ENCODE results near the gene TPST2.

Gene TPST2

DNA sequence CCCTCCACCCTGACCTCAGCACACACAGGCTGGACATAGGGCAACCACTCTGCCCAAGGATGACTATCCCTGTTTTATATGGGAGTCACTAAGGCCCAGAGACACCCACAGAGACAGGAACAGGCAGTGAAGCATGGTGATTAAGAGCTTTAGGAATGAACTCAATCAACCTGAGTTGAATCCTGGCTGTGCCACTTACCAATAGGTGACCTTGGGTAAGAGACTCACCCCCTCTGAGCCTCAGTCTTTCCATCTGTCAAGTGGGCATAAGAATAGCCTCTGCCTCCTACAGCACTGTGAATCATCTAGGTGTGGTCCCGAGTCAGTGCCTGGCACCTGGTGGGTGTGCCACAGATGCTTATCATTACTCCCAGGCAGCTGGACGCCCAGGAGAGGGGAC is 21.1 kb upstream of the TPST2 start:
- no peak for DNase-seq (ENCODE audit: low read depth in 1 of 2, low spot score in 1 of 2)

DNA sequence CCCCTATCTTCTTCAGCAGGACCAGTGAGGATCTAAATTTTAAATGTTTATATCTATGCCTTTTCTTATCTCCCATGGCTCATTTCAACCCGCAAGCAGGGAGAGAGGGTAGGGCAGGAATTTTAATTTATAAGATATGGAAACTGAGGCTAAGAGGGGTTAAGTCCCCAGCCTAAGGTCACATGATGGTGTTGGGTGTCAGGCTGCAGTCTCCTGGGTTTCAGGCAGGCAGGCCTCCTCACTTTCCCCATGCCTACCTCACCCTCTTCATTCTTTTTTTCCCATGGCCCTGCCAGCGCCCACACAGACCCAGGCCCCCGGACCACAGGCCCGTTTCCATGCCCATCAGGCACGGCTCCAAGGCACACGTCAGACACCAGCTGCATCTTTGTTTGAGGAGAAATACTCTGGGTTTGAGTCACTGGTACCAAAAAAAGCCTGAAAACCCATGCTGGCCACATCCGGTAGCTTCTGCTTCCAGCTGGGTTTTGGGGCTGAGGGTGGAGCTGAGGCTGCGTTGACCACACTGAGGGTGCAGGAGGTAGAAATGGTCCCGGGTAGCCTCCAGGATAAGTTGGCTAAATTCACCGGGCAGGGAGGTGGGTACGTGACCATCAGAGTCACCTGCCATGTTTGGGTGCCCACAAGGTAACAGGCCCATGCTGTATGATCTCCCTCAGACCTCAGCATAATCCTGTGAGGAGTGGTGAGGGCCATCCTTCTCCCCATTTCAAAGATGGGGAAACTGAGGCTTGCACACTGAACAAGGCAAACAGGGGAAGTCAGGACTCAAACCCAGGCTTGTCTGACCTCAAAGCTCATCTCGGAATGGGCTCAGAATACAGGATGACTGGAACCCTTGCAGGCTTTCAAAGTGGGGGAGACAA is 20.4 kb upstream of the TPST2 start:
- DNase-seq (ENCODE audit: low read depth in 1 of 2, low spot score in 1 of 2): no peak

DNA sequence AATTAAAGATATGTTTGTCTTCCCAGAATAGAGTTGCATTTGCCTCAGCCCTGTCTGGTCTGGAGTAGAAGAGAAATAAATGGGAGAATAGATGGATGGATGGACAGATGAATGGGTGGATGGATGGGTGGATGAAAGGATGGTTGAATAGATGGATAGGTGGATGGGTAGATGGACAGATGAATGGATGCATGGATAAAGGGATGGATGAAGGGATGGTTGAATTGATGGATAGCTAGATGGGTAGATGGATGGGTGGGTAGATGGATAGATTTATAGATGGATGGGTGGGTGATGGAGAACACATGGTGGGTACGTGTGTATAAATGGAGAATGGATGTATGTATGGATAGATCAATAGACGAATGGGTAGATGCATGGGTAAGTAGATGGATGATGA is 19.4 kb upstream of the TPST2 start:
- no peak for DNase-seq (ENCODE audit: low read depth in 1 of 2, low spot score in 1 of 2)

DNA sequence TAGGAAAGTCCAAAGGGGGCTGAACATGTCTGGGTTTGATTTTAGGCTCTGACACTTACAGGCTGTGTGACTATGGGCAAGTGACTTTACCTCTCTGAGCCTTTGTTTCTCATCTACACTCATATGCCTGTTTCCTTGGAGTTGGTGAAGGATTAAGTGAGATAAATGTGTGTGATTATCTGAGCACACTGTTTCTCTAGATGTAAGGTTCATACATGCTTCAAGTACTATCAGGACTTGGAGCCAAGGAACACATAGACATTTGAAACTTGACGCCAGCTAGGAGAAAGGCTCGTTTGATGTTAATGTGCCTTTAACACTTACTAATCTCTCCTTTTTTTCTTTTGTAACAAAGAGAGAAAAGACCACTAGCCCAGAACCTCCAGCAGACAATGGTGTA is 18.2 kb upstream of the TPST2 start:
- DNase-seq (ENCODE audit: low read depth in 1 of 2, low spot score in 1 of 2): no peak

DNA sequence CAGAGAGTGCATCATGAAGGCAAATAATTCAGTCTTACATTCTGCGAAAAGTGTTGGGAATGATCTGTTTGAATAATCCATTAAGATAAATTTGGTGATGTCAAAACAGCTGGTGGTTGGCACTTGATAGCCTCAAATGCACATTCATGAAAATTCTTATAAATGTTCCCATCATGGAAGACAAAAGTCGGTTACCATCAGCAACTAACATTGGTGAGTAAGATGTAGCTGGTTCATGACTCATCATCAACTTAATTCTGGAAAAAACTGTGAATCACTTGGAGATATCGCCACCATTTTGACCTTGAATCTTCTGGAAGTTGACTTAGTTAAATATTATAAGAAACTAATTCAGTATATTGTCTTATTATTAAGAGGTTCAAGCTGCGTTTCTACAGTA is 16.7 kb upstream of the TPST2 start:
- DNase-seq (ENCODE audit: low read depth in 1 of 2, low spot score in 1 of 2): no peak

DNA sequence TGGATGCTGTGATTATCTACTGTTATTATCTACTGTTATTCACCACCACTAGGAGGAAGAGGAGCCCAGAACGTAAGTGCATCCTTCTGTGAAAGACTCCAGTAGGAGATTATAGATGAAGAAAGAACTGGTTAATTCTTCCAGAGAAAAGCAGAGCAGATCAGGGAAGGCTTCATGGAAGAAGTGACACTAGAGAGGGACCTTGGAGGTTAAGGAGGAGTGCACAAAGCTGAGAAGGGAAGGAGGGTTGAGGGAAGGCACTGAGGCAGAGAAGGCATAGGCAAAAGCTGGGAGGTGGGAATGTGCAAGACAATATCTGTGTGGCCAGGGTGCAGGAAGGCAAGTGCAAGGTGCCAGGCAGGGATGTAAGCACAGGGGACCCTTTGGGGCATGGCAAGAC is 14.4 kb upstream of the TPST2 start:
- no peak for DNase-seq (ENCODE audit: low read depth in 1 of 2, low spot score in 1 of 2)

DNA sequence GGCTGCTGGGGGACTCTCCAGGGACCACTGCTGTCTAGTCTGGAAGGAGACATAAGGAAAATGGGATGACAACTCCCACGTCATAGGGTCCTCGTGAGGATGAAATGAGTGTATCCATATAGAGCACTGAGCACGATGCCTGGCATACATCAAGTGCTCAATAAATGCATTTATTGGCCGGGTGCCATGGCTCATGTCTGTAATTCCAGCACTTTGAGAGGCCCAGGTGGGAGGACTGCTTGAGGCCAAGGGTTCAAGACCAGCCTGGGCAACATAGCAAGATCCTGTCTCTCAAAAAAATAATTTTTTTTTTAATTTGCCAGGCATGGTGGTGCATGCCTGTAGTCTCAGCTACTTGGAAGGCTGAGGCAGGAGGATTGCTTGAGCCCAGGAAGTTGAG is 12.2 kb upstream of the TPST2 start:
- no peak for DNase-seq (ENCODE audit: low read depth in 1 of 2, low spot score in 1 of 2)

DNA sequence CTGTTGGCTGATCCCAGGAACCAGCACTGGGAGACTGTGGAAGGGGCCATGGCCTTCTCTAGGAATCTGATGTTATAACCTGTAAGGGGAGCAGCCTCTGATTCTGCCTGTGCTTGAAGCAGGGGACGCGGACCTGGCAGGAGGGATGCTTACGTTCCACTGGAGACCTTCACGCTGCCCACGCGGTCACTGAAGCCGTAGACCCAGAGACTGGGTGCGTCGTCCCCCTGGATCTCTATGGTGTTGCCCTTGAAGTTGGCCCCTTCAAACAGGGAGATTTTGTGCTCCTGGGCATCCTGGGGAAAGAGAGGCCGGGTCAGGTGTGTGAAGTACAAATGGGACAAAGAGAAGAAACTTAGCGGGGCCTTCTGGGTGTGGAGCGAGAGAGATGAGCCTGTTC is 11.8 kb upstream of the TPST2 start:
- DNase-seq (ENCODE audit: low read depth in 1 of 2, low spot score in 1 of 2): no peak

DNA sequence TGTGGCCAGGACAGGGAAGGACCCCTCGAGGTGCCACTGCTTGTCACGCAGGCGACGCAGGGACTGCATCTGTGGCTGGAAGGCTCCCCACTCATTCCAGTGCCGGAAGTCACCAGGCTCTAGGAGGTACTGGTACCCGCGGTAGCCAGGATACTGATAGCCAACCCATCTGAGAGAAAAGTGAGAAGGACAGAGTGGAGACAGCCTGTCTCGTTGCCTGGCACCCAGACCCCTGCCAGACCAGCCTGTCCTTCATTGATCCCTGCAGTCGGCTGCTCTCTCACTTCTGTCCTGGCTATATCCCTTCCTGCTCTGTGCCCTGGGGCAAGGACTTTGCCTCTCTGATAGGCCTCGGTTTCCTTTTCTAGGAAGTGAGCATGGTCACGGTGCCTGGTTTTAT is 9.6 kb upstream of the TPST2 start:
- DNase-seq (ENCODE audit: low read depth in 1 of 2, low spot score in 1 of 2): no peak

DNA sequence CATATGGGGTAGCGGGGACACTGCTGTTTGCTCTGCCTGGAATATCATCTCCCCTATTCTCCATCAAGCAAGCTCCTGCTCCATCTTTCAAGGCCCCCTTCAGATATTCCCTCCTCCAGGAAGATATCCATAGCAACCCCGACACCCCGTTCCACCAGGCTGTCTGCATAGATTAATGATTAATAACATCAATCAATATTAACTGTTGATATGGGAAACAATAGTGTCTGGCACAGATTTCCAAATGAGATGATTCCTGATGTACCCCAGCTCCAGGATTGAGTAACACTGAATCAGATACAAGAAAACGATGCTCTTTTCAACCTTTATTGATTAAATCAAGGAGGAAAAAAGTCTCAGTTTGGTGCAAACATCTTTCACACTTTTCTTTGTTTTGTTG is 7.5 kb upstream of the TPST2 start:
- DNase-seq (ENCODE audit: low read depth in 1 of 2, low spot score in 1 of 2): no peak

DNA sequence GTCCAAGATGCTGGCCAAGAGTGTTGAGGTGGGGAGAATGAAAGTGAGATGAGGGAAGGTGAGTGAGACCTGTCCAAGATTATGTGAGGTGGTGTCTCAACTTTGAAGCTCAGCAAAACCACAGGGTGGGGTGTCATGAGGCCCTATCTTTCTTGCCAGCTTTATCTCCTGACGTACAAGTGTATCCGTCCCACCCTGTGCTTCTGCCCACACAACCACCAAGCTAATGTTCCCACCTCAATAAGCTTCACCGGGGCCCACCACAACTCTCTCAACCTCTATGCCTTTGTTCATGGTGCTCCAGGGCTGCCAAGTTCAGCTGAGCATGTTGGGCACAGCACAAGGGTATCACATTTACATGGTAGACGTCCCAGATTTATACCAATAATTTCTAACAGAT is 7.1 kb upstream of the TPST2 start:
- no peak for DNase-seq (ENCODE audit: low read depth in 1 of 2, low spot score in 1 of 2)

DNA sequence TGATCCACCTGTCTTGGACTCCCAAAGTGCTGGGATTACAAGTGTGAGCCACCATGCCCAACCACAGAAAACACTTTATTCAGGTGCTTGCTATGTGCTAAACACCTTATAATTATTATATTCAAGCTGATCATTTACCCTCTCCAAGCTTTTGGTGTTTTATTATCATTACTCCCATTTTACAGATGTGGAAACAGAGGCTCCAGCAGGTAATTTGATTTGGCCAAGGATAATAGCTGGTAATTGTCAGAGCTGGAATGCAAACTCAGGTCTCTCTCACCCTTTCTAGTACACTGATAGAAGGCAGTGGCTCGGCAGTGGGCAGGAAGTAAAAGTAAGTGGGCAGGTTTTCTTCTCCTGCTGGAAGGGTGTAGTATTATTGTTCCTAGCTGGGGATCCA is 3.8 kb upstream of the TPST2 start:
- DNase-seq (ENCODE audit: low read depth in 1 of 2, low spot score in 1 of 2): no peak

DNA sequence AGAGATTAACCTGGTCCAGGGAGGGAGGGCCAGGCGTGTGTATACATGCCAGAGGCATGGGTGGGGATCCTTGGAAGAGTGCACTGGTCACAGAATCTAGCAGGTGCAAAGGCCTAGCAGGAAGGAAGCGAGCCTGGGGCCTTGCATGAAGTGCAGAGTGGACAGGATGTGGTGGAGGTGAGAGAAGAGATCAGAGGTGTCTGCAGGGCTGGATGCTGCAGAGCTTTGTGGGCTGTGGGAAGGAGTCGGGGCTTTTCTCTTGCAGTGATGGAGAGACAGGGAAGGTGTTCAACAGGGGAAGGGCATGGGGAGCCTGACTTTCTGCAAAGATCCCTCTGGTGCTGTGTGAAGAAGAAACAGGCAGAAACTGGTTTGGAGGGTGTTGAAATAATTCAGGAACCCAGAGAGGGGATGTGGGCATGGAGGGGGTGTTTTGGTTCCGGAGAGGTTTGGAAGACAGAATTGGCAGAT is 2.5 kb upstream of the TPST2 start:
- no peak for DNase-seq (ENCODE audit: low read depth in 1 of 2, low spot score in 1 of 2)

DNA sequence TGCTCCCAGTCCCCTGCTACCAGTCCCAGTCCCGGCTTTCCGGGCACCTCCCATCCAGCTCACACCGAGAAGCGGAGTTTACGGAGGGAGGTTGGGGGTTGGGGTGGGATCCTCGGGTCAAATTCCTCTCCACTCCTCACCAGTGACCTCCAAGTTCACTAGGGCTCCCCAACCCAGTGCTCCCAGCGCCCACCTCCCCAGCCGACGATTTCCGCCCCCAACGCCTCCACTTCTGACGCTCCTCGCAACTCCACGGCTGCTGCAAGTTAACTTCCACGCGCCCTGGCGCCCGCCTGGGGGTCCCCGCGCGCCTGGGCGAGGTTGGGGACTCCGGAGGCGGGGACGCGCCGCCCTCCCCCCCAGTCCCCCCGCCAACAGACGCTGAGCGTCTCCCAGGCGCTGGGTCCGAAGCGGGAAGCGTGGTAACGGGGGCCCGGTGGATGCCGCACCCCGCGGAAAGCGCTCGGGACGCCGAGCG is 526 bp downstream of the TPST2 start:
- DNase-seq (ENCODE audit: low read depth in 1 of 2, low spot score in 1 of 2): no peak

DNA sequence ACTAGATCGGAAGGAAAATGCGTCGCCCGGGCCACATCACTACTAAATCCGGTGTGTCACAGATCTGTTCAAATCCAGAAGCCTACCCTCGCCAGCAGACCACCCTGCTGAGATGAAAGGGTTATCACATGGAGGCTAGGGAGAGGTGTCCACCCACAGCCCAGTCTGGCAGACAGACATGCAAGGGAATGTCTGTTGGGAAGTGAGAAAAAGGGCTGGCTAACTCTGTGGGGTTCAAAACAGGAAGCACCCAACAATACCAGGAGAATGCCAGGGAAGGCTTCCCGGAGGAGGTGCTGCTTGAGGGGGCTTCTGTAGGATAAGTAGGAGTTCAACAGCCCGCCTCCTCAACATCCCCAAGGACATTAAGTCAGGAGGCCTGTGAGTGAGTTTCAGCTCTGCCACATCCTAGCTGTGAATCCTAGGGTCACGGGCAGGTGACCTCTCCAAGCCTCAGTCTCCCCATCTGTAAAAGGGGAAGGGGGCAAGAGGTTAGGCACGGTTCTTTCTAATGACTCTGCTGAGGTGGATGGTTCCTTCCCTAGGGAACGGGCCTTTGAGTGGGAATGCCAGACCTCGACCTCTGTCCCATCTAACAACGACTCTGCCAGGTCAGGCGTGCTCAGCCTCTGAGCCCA is 1.1 kb downstream of the TPST2 start:
- DNase-seq (ENCODE audit: low read depth in 1 of 2, low spot score in 1 of 2): no peak

DNA sequence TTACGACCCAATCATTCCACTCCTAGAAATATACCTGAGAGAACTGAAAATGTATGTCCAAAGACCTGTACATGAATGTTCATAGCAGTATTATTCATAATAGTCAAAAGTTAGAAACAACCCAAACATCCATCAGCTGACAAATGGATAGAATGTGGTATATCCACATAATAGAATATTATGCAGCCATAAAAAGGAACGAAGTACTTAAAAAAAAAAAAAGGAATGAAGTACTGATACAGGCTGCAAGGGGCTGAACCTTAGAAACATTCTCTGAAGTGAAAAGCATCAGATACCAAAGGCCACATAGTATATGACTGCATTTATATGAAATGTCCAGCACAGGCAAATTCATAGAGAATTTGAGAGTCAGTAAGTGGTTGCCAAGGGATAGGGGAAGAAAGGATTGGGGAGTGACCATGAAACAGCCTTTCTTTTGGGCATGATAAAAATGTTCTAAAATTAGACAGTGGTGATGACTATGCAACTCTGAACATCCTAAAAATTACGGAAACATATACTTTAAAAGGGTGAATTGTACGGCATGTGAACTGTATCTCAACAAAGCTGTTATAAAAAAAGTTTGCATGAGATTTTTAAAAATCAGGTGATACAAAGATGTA is 1.8 kb downstream of the TPST2 start:
- no peak for DNase-seq (ENCODE audit: low read depth in 1 of 2, low spot score in 1 of 2)

DNA sequence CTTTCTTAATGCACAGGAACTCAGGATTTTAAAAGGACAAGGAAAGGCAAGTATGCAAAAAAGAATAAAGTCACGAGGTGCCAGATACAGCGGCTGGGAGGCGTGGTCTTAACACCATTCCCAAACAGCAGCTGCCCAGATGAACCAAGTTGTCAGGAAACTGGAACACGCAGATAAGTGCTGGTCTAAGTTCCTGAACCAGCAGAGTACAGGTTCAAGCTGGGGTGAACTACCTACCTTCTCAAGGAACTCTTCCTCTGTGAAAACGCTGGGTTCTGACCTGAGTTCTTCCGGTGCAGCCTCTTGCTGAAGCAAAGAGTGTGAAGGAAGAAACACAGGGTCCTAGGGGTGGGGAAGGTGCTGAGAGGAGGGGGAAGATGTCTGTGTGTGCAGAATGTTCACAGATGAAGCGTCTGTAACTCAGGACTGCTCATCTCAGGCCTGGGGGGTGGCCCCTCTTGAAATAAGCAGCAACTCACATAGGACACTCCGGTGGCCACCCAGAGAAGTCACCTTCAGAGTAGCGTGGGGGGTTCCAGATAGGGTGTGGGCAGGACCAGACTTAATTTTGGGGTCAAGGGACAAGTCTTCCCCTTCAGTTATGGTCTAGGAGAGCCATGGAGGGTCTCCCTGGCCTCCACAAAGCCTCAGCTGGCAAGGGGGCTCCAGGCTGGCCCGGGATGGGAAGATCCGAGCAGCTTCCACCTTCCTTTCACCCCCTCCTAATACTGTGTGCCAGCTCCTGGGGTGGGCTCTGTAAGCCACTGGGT is 3.2 kb downstream of the TPST2 start:
- no peak for DNase-seq (ENCODE audit: low read depth in 1 of 2, low spot score in 1 of 2)

DNA sequence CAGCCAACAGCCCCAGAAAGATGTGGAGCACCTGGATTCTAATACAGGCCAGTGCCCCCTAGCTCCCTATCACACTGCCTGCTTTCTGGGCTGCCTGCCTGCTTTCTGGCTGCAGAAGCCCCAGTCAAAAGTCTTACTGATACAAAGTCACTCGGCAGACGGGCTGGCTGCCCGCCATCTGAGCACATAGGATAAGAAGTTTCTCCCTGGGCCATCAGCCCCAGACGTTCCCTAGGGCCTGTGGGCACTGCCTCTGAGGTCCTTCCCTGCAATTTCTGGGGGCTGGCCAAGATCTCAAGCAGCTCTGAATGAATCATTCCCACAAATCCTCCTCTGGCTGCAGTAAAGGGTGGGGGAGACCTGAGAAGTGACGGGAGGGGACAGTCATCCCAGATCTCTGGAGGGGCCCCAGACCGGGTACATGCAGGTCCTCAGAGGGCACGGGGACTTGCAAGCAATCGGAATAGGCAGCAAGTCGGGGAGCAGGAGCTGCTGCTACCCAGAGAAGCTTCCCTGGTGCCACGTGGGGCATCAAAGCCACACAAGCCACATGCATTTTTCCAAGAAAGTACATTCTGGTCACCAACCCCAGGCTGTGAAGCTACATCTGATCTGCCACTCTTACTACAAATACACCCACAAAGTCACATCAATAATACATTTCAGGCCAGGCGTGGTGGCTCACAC is 4.7 kb downstream of the TPST2 start:
- no peak for DNase-seq (ENCODE audit: low read depth in 1 of 2, low spot score in 1 of 2)

DNA sequence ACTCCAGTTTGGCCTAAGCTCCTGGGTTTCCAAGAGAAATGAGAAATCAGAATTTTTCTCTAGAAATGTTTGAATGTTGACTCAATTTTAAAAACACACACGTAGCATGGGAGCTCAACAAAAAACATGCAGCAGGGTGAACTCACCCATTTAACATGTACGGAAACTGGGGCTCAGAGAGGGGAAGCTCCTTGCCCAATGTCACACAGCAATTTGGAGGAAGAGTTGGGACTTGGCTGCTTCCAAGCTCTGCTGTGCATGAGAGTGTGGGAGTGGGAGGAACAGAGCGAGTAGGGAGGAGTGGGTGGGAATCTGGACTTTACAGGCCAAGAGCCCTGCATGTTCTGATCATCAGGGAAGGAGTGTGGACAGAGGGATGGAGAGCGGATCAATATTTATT is 5.9 kb downstream of the TPST2 start:
- no peak for DNase-seq (ENCODE audit: low read depth in 1 of 2, low spot score in 1 of 2)

DNA sequence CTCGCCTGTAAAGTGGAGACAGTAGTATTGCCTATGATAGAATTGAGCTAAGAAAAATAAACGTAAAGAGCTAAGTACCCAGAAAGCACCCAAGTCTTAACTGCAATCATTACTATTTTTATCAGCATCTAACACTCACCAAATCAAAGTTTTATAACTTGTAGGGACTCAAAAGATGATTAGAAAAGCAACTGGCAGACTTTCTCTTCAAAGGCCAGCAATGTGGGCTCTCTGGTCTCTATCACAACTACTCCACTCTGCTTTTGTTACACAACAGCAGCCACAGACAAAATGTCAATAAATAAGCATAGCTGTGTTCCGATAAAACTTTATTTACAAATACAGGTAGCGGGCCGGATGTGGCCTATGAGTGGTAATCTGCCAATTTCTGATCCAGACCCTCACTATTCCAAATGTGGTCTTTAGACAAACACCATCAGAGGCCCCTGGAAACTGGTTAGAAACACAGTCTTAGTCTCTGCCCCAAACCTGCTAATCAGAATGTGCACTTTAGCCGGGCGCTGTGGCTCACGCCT is 8.2 kb downstream of the TPST2 start:
- DNase-seq (ENCODE audit: low read depth in 1 of 2, low spot score in 1 of 2): no peak

DNA sequence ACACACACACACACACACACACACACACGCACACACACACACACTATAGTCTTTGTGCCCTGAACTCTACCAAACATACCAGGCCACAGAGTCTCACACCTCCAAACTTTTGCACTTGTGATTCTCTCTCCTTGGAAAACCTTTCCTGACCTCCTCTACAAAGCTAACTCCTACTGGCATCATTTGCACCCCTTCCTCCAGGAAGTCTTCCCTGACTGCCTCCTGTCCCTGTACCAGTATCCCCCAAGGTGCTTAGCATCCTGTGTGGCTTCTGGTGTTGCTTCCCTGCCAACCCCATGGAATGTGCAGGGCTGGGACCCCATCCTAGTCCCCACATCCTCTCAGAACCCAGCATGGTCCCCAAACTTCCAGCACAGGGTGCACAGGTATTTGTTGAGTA is 8.9 kb downstream of the TPST2 start:
- no peak for DNase-seq (ENCODE audit: low read depth in 1 of 2, low spot score in 1 of 2)

All from activated CD4-positive, alpha-beta T cell treated with anti-CD3 and anti-CD28 coated beads, Interleukin-2, amount 50 U/mL, for 24 hours (primary cell).